Dermis blood vessel endothelial cell (primary cell): ENCODE data around the gene LILRB5. TPM values are rescaled to one million over a fixed set of nuclear protein-coding genes. Genes with fewer than 3 reads are reported as not detected.
"Not testable (repeated sequence)": the region's sequence is repeated elsewhere in the genome, so short reads cannot be mapped to it uniquely, and the experiment has no call there.

ENCODE experiments used
- DNase-seq: peaks from one replicate; pipeline ENCODE4 v3.0.0; 2010
- total RNA-seq: library from RNA; depleted of rRNA; stranded (reverse); fragments of >200 nt; gene quantifications from 2 replicates; pipeline ENCODE4 v1.2.3, GENCODE V29; 2014

Gene LILRB5
- total RNA-seq, 1 donor from 2014 or later = not detected

- DNase-seq = peak; percentile 95
Measured at GRCh38 chr19:54209811-54210494, 47.1 kb downstream of the LILRB5 start.

GRCh38 chr19:54209058-54209810 lies 47.8 kb downstream of the LILRB5 start:
- DNase-seq = no peak

GRCh38 chr19:54208784-54209057 lies 48.4 kb downstream of the LILRB5 start:
- no peak for DNase-seq

GRCh38 chr19:54207983-54208783 lies 48.9 kb downstream of the LILRB5 start:
- peak; percentile 65 for DNase-seq

GRCh38 chr19:54207676-54207982 lies 49.4 kb downstream of the LILRB5 start:
- no peak for DNase-seq

GRCh38 chr19:54207193-54207592 lies 49.9 kb downstream of the LILRB5 start:
- DNase-seq = not testable (repeated sequence)

- no peak for DNase-seq
Measured at GRCh38 chr19:54206831-54207177, 50.3 kb downstream of the LILRB5 start.

- DNase-seq = no peak
Measured at GRCh38 chr19:54206030-54206830, 50.8 kb downstream of the LILRB5 start.

- no peak for DNase-seq
Measured at GRCh38 chr19:54204767-54205468, 52.2 kb downstream of the LILRB5 start.

- DNase-seq = no peak
Measured at GRCh38 chr19:54203151-54203611, 53.9 kb downstream of the LILRB5 start.

GRCh38 chr19:54201980-54202379 lies 55.1 kb downstream of the LILRB5 start:
- DNase-seq = no peak

- DNase-seq = no peak
Measured at GRCh38 chr19:54201172-54201701, 55.8 kb downstream of the LILRB5 start.

Other genes with a start within 250 kb of the LILRB5 start
- not detected in 2 replicates for gene VSTM1, start 193.4 kb downstream of the LILRB5 start, total RNA-seq
- gene TARM1, start 175.9 kb downstream of the LILRB5 start, total RNA-seq = not detected in 2 replicates
- gene OSCAR, start 156.5 kb downstream of the LILRB5 start, total RNA-seq = not detected in 2 replicates
- 11.4 and 12.6 TPM in 2 replicates for gene NDUFA3, start 154.4 kb downstream of the LILRB5 start, total RNA-seq
- 16.3 and 27.2 TPM in 2 replicates for gene TFPT, start 141.6 kb downstream of the LILRB5 start, total RNA-seq
- 64.5 and 103 TPM in 2 replicates for gene PRPF31, start 141.5 kb downstream of the LILRB5 start, total RNA-seq
- gene CNOT3, start 119.5 kb downstream of the LILRB5 start, total RNA-seq = 13.3 and 28.4 TPM in 2 replicates
- 6.8 and 7.8 TPM in 2 replicates for gene LENG1, start 97.6 kb downstream of the LILRB5 start, total RNA-seq
- 0.14 and 0.68 TPM in 2 replicates for gene TMC4, start 84.1 kb downstream of the LILRB5 start, total RNA-seq
- 33.5 and 50.1 TPM in 2 replicates for gene MBOAT7, start 67.7 kb downstream of the LILRB5 start, total RNA-seq
- gene TSEN34, start 66.0 kb downstream of the LILRB5 start, total RNA-seq = 71.8 and 78.3 TPM in 2 replicates
- gene RPS9, start 56.4 kb downstream of the LILRB5 start, total RNA-seq = 1,481 and 2,291 TPM in 2 replicates
- not detected in 2 replicates for gene LILRB3, start 34.3 kb downstream of the LILRB5 start, total RNA-seq
- gene LILRA6, start 14.5 kb downstream of the LILRB5 start, total RNA-seq = not detected in 2 replicates
- not detected in 2 replicates for gene LILRB2, start 23.8 kb upstream of the LILRB5 start, total RNA-seq
- not detected in 2 replicates for gene LILRA5, start 55.9 kb upstream of the LILRB5 start, total RNA-seq
- not detected in 2 replicates for gene LILRA4, start 81.9 kb upstream of the LILRB5 start, total RNA-seq
- not detected in 2 replicates for gene LAIR1, start 107.7 kb upstream of the LILRB5 start, total RNA-seq
- not detected in 2 replicates for gene TTYH1, start 158.2 kb upstream of the LILRB5 start, total RNA-seq
- gene LENG8, start 191.9 kb upstream of the LILRB5 start, total RNA-seq = 40.7 and 41.0 TPM in 2 replicates
- gene LENG9, start 206.5 kb upstream of the LILRB5 start, total RNA-seq = 6.0 and 7.5 TPM in 2 replicates
- 86.9 and 136 TPM in 2 replicates for gene CDC42EP5, start 216.0 kb upstream of the LILRB5 start, total RNA-seq
- not detected in 2 replicates for gene LAIR2, start 245.6 kb upstream of the LILRB5 start, total RNA-seq